Muscle of back (tissue), 11 donors: Measurements from ENCODE around the gene R3HDM1. TPM values are rescaled to one million over a fixed set of nuclear protein-coding genes. Genes with fewer than 3 reads are reported as not detected.
A peak's percentile ranks its signal among the peaks of the same experiment; 100 is the strongest.
"Not testable (repeated sequence)": the region's sequence is repeated elsewhere in the genome, so short reads cannot be mapped to it uniquely, and the experiment has no call there.

ENCODE experiments used
- DNase-seq, 3 donors: peaks; one replicate each; pipeline versions ENCODE4 v3.0.0 to v3.0.0-alpha.2; 2013
- polyA plus RNA-seq, 10 donors: library from polyadenylated mRNA; unstranded; fragments of 120-200 nt; gene quantifications; one replicate each; pipeline ENCODE4 v1.2.1, GENCODE V29; 2013; ENCODE audit not compliant: insufficient read length in 10 of 10

Gene R3HDM1
- polyA plus RNA-seq, 10 donors = 18.4 to 33.8 (median 25.6) TPM

DNA sequence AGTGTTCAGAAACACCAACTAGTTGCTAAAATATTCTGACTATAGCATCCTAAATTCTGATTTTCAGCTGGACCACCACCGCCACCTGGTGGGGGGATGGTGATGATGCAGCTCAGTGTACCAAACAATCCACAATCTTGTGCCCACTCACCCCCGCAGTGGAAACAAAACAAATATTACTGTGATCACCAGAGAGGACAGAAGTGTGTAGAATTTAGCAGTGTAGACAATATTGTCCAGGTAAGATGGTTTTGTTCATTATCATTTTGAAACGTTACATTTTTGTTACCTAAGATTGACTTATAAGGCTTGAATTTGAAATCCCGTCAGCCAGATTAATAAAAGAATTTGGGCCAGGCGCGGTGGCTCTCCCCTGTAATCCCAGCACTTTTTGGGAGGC lies 178.7 kb downstream of the R3HDM1 start:
- peak; percentile 36 to 69 (median 58) for DNase-seq

DNA sequence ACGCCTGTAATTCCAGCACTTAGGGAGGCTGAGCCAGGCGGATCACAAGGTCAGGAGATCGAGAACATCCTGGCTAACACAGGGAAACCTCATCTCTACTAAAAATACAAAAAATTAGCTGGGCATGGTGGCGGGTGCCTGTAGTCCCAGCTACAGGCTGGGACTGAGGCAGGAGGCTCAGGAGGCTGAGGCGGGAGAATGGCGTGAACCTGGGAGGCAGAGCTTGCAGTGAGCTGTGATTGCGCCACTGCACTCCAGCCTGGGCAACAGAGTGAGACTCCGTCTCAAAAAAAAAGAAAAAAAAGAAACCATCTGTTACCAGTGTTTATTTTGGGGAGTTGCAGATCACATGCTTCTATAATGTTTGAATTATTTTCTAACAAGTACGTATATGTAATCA lies 183.8 kb downstream of the R3HDM1 start:
- not testable (repeated sequence) for DNase-seq

DNA sequence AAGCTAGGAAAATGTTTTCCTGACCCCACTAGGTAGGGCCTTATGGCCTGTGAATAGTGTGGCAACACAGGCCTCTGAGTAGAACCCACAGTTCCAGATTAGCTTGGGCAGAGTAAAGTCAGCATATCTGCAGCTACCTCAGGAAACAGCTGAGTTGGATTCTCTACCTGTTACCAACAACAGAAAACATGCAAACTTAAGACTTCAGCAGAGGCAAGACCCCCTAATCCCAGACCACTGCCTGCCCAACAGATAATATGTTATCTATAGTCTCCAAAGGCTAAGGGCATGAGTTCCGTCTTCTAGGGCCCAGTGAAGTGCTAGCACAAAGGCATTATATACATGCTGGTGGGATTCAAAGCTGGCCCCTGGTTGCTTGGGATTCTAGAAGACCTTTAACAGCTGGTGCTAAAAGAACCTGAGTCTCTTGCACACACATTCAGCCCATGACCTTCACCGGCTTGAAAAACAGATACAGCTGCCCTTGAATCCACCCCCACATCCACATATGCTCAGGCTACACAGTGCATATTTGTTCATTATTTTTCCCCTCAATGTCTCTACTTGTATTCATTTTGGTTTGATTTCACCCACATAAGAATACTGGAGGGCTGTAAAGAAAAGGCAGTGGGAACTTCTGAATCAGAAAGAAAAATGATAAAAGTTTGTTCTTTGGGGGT lies 196.9 kb downstream of the R3HDM1 start:
- DNase-seq = no peak

DNA sequence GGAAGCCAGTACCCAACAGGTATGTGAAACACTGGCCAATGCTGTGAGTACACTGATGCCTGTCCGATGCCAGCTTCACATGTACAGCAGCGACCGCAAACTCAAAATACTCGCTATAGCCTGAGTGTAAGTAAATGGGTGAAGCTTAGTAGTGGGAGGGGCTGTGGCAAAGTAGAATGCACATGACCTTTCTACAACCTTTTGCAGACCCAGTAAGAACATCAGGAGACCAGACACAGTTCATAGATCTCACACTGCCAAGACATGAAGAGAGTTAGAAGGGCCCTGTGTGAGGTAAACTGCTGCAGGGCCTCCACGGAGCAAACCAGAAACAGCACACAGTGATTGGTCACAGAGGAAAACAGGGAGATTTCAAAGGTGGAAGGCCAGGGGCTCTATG lies 201.3 kb downstream of the R3HDM1 start:
- no peak for DNase-seq

DNA sequence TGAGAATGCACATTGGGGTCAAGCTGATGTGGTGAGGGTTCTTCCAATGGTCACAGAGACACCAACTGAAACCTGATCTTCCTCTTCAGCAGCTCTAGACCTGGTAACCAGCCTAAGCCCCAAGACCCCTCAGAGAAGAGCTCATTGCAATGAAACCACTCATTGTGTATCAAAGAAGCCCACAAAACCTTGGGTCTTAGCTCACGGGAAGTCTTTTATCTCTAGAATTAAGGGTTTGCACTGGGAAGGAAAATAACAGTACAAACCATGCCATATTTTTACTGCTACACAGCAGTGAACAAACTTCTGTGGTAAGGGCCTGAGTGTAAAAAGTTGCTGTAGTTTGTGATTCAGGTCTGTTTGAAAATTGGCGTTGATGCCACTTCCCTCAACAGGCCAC lies 201.8 kb downstream of the R3HDM1 start:
- DNase-seq = no peak

DNA sequence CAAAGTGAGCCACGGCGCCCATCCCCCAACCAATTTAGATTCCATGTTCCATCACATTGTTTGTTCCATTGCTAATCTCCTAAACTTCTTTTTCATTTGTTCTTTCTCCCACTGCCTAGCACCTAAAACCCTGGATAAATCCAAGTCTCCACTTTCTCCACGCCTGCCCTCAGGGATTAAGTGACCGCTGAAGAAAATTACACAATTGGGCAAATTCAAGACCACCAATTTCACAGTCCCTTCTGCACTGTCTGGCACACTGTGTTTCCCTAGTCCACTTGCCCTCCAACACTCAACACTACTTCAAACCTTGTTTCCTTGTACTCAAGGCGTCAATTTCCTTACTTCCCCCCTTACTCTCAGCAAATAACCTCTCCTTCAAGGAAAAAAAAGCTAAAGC lies 205.3 kb downstream of the R3HDM1 start:
- DNase-seq = no peak

DNA sequence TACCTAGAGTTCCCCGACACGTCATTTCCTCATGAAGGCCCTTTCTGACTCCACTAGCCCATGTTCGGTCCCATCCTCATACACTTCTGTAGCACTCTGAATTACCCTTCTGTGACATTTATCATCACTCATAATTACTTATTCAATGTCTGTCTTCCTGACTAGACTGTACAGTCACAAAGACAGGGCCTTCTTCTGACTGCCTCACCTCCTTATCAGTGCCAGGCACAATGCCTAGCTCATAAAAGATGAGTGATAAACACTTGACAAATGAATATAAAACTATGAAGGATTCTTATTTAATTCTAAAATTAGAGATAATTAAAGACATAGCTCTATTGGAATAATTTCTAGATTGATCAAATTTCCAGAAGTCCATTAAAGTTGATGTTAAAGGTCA lies 208.9 kb downstream of the R3HDM1 start:
- DNase-seq = no peak

DNA sequence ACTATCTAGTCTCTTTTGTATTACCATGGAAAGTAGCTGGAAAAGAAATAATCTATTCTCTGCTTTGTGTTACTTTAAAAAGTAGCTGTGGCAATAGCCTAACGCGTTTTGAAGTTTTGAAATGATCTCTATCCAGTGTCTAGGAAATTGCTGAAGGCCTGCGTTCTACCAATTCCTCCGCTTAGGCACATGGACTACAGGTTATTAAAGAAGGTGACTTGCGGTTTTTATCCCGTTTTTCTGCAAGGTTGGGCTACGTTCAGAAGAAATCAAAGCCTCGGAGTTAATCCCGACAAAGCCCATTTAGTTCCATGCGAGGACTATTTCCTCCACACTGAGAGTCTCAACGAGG lies 209.7 kb downstream of the R3HDM1 start:
- no peak for DNase-seq

DNA sequence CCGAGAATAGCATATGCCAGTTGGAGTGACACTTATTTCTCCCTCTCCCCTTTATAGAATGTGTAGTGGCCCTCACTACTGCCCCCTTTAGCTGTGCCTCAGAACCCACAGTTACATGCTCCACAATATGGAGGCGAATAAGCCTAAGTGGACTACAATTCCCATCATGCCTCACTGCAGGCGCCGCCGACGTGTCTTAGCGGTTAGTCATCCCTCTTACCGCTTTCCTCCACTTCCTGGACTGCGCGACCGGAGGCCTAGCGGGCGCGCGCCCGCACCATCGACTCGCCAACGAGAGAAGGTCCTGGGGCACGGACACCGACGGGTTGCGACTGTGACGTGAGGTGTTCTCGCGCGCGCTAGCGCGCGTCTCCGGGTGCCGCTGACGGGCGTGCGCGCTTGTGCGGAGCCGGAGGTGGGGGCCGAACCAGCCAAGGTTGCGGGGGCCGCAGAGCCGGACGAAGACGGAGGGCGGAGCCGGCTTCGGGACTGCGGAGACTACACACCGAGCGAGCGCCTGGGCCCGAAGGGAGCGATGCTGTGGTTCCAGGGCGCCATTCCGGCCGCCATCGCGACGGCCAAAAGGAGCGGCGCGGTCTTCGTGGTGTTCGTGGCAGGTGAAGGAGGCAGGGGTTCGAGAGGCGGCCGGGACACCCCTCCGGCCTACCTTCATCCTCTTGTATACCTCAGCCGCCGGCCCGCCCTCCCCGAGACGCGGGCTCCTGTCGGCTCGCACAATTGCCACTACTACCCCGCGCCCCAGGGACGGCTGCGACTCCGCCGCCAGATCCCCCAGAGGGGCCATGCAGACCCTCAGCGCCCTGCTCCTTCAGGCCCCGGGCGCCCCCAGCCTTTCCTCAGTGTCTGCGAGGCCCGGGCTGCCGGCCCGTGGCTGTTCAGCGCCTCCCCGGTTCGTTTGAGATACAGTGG lies 210.4 kb downstream of the R3HDM1 start, which contains the start of gene UBXN4:
Gene UBXN4 (plus strand): TSS at position 461 of the 930 bp plus-strand sequence. CDS start 75 bp downstream, at position 536.
- DNase-seq = peak; percentile 99

DNA sequence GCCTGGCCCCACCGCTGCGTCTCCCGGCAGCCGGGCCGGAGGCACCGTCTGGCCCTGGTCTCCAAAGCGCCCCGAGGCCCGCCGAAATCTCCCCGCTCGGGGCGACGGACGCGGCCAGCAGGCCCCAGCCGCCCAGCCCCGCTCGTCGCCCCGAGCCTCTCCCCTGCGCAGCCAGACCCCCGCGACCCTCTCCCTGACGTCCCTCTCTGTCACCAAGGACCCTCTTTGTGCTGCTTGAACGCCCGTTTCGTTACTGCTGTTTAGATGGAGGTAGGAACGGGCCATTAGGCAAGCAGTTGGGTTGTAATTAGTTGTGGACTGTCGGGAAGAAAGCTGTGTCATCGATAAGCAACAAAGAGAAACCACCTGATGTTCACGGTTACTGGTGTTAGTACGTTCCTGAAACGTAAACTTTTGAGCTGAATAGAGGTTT lies 211.1 kb downstream of the R3HDM1 start:
- peak; percentile 56 to 92 (median 74) for DNase-seq

DNA sequence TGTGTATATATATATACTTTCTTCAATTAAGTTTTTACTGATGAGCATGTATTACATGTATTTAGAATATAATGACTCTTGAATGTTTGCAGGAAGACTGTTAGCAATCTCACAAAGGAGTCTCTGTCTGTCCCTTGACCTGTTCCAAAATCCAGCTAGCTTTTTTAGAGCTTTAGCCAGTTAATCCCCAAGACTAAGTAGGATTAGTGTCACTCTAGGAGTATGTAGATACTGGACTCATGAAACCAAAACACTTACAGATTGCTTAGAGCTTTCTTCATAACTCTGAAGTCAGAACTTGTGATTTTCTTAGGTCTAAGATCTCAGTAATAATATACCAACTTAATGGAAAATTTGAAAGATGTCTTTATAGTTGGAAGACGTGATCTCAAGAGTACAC lies 212.6 kb downstream of the R3HDM1 start:
- DNase-seq = peak in 1 of 3 donors; percentile 11

DNA sequence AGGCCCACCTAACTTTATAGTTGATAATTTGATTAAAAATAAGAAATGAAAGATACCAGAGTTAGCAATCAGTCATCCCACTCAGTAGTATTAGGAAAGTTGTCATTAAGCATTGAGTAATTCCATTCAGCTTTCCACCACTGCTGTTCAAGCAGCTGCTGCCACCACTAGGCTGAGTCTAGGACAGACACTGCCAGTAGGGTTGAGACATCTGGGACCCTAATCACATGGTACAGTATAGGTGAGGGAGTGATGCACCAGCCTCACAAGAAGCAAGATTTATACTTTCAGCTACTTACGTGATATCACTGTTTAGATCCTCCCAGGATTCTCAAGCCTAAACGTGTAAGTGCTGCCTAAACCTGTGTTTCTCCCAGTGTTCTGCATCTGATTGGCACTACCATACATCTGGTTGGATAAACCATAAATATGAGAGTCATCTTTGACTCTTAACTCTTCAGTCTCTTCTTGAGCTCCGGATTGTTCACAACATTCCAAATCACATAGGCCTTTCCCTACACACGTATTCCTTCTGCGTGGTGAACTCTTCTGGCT lies 213.6 kb downstream of the R3HDM1 start:
- DNase-seq = no peak

DNA sequence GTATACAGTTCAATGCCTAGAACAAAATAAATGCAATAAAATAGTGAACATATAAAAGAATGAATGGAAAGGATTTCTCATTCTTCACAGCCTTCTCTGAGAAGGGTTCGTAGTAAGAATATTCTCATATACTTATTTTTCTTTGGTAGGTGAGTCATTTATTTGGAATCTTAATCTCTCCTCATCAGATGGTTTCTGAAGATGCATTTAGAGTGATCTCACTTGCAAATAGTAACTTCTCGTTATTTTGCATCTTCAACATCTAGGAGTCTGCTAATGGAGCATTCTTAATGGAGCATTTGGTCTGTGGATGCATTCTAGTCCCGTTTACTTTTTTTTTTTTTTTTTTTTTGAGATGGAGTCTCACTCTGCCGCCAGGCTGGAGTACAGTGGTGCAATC lies 214.3 kb downstream of the R3HDM1 start:
- peak in 1 of 3 donors; percentile 55 for DNase-seq

DNA sequence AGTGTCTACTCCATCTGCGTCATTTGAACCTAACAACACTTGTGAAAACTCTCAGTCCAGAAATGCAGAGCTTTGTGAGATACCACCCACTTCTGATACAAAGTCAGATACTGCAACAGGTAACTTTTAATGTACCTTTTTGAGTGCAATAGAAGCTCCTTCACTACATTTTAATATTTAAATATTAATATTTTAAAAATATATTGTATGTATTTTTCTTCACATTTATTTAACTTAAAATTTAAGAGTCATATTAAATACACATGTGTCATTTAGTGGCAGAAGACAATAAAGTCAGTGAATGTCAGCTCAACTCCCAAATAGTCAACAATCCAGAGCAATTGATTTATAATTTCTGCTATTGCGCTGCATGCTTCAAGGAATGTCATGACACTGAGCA lies 224.3 kb downstream of the R3HDM1 start:
- DNase-seq = no peak

DNA sequence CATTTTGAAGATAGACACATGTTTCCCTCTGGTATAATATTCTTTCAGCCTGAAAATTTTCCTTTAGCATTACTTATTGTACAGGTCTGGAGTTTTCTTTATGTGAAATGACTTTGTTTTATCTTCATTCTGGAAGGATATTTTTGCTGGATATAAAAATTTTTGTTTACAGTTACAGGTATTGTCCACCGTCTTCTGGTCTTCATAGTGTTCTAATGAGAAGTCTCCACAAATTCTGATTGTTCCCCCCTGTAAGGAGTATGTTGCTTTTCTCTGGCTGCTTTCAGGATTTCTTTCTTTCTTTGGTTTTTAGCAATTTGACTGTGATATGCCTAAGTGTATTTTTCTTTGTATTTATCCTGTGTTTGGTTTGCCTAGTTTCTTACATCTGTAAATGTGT lies 225.4 kb downstream of the R3HDM1 start:
- no peak for DNase-seq

DNA sequence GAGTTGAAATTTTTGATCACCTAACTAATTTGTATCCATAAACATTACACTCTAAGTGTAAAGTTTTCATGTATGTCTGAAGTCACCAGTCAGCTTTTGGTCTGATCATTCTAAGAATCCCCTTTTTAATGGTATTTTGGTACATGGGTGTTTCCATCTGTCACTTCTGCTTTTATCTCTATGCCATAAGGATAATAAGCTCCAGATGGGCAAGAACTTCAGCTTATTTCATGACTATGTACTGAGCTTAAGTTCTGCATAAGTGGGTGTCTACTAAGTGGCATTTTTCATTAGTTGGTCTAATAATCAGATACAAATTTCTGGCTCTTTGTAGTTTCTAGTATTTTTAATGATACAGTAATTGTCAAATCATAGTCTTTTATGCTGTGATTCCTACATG lies 230.7 kb downstream of the R3HDM1 start:
- no peak for DNase-seq

DNA sequence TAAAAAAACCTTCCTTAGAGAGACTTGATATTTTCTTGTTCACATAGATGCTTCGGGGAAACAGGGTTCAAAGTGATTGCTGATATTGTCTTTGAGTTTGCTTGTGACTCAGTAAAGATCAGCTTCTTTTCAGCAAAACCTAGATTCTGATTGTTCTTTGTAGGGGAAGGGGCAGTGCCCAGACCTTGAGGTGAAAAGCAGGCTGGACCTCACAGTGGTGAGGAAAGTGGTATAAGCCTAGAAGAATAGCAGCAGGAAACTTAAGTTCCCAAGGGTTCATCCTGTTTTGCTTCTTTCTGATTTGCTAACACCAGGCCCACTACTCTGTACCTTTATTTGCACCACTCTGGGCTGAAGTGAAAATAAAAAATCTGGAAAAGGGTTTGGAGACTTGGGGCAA lies 231.2 kb downstream of the R3HDM1 start:
- no peak for DNase-seq

DNA sequence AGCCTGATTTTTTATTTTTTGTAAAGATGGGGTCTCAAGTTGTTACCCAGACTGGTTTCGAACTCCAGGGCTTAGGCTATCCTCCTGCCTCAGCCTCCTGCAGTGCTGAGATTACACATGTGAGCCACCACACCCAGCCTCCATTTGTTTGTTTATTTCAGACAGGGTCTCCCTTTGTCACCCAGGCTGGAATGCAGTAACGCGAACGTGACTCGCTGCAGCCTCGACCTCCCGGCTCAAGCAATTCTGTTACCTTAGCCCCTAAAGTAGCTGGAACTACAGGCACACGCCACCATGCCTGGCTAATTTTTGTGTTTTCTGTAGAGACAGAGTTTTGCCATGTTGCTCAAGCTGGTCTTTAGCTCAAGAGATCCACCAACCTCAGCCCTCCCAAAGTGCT lies 237.6 kb downstream of the R3HDM1 start:
- no peak for DNase-seq

DNA sequence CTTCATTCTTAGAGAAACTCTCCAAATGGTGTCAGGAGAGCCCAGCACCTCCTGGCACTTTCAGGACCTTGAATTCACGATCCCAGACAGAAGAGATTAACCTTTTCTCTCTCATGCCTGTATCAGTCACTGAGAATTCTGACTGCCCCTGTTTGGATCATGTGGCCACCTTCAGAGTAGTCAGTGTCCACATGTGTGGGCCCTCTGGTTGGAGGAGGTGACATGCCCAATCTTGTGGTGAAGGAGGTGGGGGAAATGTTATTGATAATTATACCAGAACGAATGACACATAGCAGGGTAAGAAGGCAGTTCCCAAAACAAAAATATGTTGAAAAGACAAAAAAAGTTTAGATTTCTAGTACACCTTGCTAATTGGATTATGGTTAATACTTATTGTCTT lies 242.0 kb downstream of the R3HDM1 start:
- DNase-seq = no peak

DNA sequence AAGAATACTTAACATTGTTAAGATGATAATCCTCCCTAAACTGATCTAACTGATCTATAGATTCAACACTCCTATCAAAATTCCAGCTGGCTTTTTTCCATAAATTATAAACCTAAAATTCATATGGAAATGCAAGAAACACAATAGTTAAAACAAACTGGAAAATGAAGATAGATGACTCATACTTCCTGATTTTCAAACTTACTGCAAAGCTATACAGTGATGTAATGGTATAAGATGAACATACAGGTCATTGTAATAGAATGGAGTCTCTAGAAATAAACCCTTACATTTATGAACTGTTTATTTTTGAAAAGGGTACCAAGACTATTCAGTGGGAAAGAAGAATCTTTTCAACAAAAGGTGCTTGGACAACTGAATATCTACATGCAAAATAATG lies 242.6 kb downstream of the R3HDM1 start:
- DNase-seq = peak in 1 of 3 donors; percentile 14
